Measurements from ENCODE around the gene SDF4. TPM values are rescaled to one million over a fixed set of nuclear protein-coding genes. Genes with fewer than 3 reads are reported as not detected.

Gene SDF4
- total RNA-seq, 2 donors from 2014 or later = 202 to 325 TPM

DNA sequence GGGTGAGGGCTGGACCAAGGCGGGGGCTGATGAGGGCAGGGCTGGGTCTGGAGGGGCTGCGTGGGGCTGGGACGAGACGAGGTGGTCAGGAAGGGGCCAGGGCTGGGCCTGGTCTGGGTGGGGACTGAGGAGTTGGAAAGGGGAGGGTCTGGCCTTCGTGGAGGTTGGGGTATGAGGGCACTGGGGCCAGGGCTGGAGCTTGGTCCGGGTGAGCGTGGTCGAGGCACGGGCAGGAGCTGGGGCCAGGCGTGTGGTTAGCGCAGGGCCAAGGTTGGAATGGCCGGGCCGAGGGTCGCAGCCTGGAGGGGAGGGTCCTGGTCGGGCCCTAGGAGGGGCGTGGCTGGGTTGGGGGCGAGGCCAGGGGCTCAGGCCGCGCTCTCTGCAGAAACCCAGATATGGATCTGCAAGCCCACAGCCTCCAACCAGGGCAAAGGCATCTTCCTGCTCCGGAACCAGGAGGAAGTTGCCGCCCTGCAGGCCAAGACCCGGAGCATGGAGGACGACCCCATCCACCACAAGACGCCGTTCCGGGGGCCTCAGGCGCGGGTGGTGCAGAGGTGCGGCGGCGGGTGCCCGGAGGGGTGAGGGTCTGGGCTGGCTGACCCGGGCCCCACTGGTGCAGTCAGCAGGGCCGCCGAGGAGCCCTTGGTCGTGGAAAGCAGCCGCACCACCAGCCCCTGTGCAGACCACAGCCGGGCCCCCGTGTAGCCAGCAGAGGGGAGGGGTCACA lies 49.1 kb downstream of the SDF4 start:
- Histone ChIP-seq H3K27me3 (peaks cover 3% of the 10 kb centered on the region), H3K27ac (no peak overlapping the region), H3K9me3 (no peaks in the 10 kb centered on the region), H3K36me3 (no peaks in the 10 kb centered on the region), H3K9ac (ENCODE audit: low read depth in 2 of 2, low read length in 2 of 2) (no peak overlapping the region), H3K4me1 (no peaks in the 10 kb centered on the region), H3K4me3 (no peak overlapping the region)
- TF ChIP-seq, protein P1, sequence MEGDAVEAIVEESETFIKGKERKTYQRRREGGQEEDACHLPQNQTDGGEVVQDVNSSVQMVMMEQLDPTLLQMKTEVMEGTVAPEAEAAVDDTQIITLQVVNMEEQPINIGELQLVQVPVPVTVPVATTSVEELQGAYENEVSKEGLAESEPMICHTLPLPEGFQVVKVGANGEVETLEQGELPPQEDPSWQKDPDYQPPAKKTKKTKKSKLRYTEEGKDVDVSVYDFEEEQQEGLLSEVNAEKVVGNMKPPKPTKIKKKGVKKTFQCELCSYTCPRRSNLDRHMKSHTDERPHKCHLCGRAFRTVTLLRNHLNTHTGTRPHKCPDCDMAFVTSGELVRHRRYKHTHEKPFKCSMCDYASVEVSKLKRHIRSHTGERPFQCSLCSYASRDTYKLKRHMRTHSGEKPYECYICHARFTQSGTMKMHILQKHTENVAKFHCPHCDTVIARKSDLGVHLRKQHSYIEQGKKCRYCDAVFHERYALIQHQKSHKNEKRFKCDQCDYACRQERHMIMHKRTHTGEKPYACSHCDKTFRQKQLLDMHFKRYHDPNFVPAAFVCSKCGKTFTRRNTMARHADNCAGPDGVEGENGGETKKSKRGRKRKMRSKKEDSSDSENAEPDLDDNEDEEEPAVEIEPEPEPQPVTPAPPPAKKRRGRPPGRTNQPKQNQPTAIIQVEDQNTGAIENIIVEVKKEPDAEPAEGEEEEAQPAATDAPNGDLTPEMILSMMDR (IDR thresholded peaks at IDR 0.05) = no peak
- intact Hi-C loops (cut with DNase I) = no loop called here
- no peak for DNase-seq

DNA sequence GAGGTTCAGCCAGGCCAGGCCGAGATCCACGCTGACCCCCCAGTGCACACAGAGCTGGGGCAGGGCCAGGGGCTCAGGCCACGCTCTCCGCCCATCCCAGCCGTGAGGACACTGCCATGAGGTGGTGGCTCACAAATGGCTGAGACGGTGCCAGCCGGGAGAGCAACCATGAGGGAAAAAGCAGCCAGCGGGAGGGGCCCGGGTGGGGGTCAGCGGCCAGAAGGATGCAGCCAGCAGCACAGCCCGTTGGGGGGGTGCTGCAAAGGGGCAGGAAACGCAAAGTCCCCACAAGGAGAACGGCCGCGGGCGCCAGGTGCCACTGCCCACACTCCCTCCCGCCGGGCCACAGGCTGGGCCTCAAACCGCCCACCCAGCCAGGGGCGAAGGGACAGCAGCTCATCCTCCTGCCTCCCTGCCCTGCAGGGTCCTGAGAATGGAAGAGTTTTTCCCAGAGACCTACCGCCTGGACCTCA lies 49.8 kb downstream of the SDF4 start:
- Histone ChIP-seq H3K27ac (no peak overlapping the region), H3K36me3 (no peaks in the 10 kb centered on the region), H3K4me3 (no peak overlapping the region), H3K27me3 (peaks cover 4% of the 10 kb centered on the region), H3K9ac (ENCODE audit: low read depth in 2 of 2, low read length in 2 of 2) (no peak overlapping the region), H3K4me1 (no peaks in the 10 kb centered on the region), H3K9me3 (no peaks in the 10 kb centered on the region)
- no peak for DNase-seq
- TF ChIP-seq, protein P1 (IDR thresholded peaks at IDR 0.05) = no peak
- intact Hi-C loops (cut with DNase I) = no loop called here

DNA sequence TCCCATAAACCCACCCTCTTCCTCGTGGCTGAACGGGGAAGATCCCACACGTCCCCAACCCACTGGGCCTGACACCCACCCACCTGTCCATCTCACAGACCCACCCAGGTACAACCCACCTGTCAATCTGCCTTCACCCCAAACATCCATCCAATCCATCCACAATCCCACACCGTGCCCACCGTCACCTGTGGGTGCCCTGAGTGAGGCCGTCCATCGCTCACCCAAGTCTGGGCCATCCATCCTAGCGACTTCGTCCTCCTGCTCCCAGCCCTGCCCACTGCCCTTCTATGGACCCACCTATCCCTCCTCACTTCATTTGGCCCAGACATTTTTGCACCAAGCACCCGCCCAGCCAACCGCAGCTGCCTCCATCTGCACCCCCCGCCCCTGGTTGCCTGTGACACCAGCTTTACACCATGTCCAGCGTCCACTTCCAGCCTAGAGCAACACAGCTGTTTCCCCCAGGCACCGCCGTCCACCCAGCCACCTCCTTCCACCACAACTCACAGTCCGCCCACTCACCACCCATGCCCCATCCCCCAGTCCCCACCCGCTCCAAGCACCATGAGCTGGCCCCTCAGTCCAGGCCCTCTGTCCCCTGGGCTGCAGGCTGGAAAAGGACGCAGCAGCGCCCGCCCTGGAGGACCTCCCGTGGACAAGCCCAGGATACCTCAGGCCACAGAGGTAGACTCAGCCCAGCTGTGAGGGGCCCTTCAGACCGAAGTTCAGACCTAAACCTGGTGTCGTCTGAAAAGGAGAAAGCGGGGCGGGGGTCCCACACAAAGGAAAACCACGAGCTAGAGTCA lies 50.5 kb downstream of the SDF4 start:
- no peak overlapping the region for H3K27ac ChIP-seq
- DNase-seq = no peak
- H3K36me3 ChIP-seq = no peaks in the 10 kb centered on the region
- H3K9me3 ChIP-seq = no peaks in the 10 kb centered on the region
- H3K27me3 ChIP-seq = peaks cover 4% of the 10 kb centered on the region
- intact Hi-C loops (cut with DNase I) = no loop called here
- no peaks in the 10 kb centered on the region for H3K4me1 ChIP-seq
- TF ChIP-seq, protein P1 (IDR thresholded peaks at IDR 0.05) = no peak
- no peak overlapping the region for H3K4me3 ChIP-seq
- H3K9ac ChIP-seq (ENCODE audit: low read depth in 2 of 2, low read length in 2 of 2) = no peak overlapping the region

DNA sequence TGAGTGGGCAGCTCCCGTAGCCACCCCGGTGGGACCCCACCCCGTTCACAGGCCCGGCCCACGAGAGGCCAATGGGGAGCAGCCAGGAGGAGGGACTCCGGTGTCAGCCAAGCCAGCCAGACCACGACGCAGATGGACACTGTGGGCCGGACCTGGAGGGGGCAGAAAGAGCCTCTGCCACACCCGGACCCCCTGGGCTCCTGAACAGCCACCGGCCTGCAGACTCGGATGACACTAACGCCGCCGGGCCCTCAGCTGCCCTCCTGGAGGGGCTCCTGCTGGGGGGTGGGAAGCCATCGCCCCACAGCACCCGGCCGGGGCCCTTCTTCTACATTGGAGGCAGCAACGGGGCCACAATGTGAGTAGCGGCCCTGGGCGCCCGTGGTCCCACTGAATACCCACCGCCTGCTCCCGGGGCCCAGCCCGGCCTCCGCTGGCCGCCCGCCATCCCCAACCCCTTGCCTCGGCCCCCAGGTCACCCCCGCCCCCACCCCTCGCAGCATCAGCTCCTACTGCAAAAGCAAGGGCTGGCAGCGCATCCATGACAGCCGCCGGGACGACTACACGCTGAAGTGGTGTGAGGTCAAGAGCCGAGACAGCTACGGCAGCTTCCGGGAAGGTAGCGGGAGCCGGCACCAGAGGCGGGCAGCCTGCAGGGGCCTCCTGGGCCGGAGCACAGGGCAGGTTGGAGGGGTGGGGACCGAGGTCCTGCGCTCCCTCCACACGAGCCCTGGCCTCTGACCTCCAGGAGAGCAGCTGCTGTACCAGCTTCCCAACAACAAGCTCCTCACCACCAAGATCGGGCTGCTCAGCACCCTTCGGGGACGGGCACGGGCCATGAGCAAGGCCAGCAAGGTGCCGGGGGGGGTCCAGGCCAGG lies 51.6 kb downstream of the SDF4 start:
- intact Hi-C loops (cut with DNase I) = loop anchor here (10.0 kb wide), 1 partner anchor 45 kb away; no protein-coding TSS in a partner anchor
- Histone ChIP-seq H3K27me3 (peaks cover 4% of the 10 kb centered on the region), H3K9ac (ENCODE audit: low read depth in 2 of 2, low read length in 2 of 2) (no peak overlapping the region), H3K4me1 (no peaks in the 10 kb centered on the region), H3K27ac (no peak overlapping the region), H3K4me3 (no peak overlapping the region), H3K9me3 (no peaks in the 10 kb centered on the region), H3K36me3 (no peaks in the 10 kb centered on the region)
- TF ChIP-seq, protein P1 (IDR thresholded peaks at IDR 0.05) = no peak
- peak; percentile 15 for DNase-seq
